ENCODE results near the gene MEX3A. TPM values are rescaled to one million over a fixed set of nuclear protein-coding genes. Genes with fewer than 3 reads are reported as not detected.

MEX3A gene
- total RNA-seq, 1 experiment from 2014 or later, result 68.0 TPM

- no peak for DNase-seq
- Histone ChIP-seq H3T11ph (ENCODE audit: low read length) (no peak overlapping the region), H2BK20ac (ENCODE audit: low read depth, low read length, poor library complexity, severe bottlenecking) (no peak overlapping the region), H2BK120ac (ENCODE audit: low read depth, low read length, poor library complexity, severe bottlenecking) (no peak overlapping the region), H3K23ac (ENCODE audit: insufficient read length, low read depth, low read length) (no peak overlapping the region), H3K4ac (ENCODE audit: low read depth, low read length) (no peak overlapping the region), H3K56ac (ENCODE audit: insufficient read length, low read depth, low read length) (no peak overlapping the region), H2BK5ac (ENCODE audit: insufficient read length, low read length) (no peak overlapping the region), H3K79me2 (ENCODE audit: insufficient read depth, low read length) (no peaks in the 10 kb centered on the region), H3K14ac (ENCODE audit: insufficient read depth, low read length) (no peak overlapping the region), H2AFZ (ENCODE audit: low read length) (no peak overlapping the region), H3K79me1 (ENCODE audit: insufficient read depth, low read depth, low read length, poor library complexity, severe bottlenecking) (no peaks in the 10 kb centered on the region), H3K4me1 (ENCODE audit: insufficient read depth, low read length) (no peaks in the 10 kb centered on the region), H3K27ac (ENCODE audit: insufficient read length, low read depth, low read length) (no peak overlapping the region), H4K20me1 (ENCODE audit: control insufficient read depth, insufficient read depth, insufficient read length) (no peaks in the 10 kb centered on the region), H4K91ac (ENCODE audit: insufficient read length, low read depth, low read length) (no peak overlapping the region), H3K27me3 (ENCODE audit: insufficient read depth, low read length) (no peaks in the 10 kb centered on the region; the same call in 1 of the 2 replicates), H4K5ac (ENCODE audit: insufficient read length, low read depth, low read length) (no peak overlapping the region), H3K23me2 (ENCODE audit: insufficient read length, low read depth, low read length, poor library complexity, severe bottlenecking) (no peaks in the 10 kb centered on the region), H3K9ac (ENCODE audit: extremely low read depth, insufficient read length, low read length) (no peak overlapping the region), H4K8ac (replicated peaks; ENCODE audit: insufficient read length, low read depth, low read length) (no peak overlapping the region), H3K9me3 (ENCODE audit: control insufficient read depth, low read depth, low read length) (no peaks in the 10 kb centered on the region), H3K4me2 (ENCODE audit: insufficient read depth, insufficient read length, low read length) (no peak overlapping the region), H2AK5ac (ENCODE audit: insufficient read length, low read length) (no peak overlapping the region), H2BK15ac (ENCODE audit: low read depth, low read length) (no peak overlapping the region), H2BK12ac (ENCODE audit: insufficient read length, low read depth, low read length) (no peak overlapping the region), H3K18ac (ENCODE audit: insufficient read length, low read depth, low read length) (no peak overlapping the region)
- Mint-ChIP-seq H3K27me3 (ENCODE audit: low read depth) (peaks cover 31% of the 10 kb centered on the region), H3K9me3 (no peaks in the 10 kb centered on the region), H3K36me3 (ENCODE audit: insufficient read depth in 1 of 3, low read depth in 3 of 3) (no peaks in the 10 kb centered on the region), H3K4me1 (peaks cover 4 to 12% of the 10 kb centered on the region in 2 experiments; a peak in 3 of 4 replicates), H3K4me3 (no peak overlapping the region), H3K27ac (no peak overlapping the region)
- no CpG with 5 or more reads among the region's 4 CpGs for WGBS (ENCODE audit: extremely low coverage, insufficient read length, low lambda C conversion rate)
- TF ChIP-seq CTCF (conservative IDR thresholded peaks at IDR 0.05), result no peak
Observed at GRCh38 chr1:156026588-156026987, 55.7 kb downstream of the MEX3A start.

All from H9 (cell line).